GM18511 (cell line): Measurements from ENCODE around the gene LAMA5.

ENCODE experiments used
- ATAC-seq: cut with Tn5 transposase; IDR thresholded peaks from one replicate; pipeline ENCODE4 v1.9.1; 2021; ENCODE audit warnings: mild to moderate bottlenecking, moderate library complexity; ENCODE audit not compliant: unreplicated experiment

Gene LAMA5

DNA sequence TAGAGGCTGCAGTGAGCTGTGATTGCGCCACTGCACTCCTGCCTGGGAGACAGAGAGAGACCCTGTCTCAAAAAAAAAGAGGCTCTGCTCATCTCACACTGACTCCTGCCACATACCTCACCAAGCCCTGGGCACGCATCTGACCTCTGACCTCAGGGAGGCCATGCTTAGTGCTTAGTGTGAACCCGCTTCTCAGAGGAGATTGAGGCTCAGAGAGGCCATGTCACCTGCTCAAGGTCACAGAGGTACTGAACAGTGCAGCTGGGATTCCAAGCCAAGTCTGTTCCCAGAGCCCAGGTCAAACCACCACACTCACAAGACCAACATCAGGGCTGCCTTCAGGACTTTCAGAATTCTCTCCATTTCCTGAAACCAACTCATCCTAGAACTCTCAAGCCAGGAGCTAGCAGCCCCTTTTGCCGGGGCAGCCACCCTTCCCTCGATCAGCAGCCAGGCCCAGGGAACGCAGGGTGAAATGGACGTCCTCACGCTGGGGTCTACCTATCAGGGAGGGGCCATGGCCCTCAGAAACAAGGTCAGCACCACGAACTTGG lies 37.1 kb upstream of the LAMA5 start:
- no peak for ATAC-seq

DNA sequence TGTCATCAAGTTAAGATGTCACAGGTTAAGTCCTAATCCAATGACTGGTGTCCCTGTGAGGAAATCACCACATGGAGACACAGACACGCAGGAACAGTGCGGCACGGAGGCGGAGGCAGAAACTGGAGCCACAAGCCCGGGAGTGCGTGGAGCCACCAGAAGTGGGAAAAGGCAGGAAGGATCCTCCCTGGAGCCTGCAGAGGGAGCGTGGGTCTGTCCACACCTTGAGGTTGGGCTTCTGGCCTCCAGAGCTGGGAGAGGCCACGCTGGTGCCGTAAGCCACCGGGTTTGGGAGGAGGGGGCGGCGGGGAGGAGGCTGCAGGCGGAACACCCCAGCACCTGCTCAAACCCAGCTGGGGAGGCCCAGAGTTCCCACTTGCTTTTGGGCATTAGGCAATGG lies 36.2 kb upstream of the LAMA5 start:
- ATAC-seq: no peak

DNA sequence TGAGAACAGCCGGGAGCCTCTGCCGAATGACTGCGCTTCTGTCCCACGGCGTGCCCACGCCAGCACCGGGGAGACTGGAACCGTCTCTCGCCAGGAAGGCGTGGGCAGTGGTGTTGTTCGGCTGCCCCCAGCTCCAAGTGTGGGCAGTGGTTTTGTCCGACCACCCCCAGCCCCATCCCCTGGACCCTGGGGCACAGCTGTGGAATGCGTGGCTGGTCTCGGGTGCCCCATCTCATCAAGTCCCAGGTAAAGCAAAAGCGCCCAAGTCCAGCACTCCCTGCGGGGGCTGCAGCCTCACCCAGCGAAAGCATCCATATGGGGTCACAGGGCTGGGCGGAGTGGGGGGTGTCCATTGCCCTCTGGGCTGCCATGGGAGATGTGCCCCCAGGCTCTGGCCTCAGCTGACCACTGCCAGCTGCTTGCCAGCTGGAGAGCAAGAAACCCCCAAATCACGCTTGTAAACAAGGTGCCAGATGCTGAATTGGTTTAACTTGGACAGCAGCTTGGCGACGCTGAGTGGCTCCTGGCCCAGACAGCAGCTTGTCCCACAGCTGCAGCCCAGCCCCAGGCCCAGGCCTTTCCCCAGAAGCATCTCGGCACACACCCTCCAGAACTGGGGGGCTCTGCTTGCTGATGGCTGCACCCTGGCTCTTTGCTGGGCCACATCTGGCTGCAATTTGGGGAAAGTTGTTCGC lies 35.5 kb upstream of the LAMA5 start:
- ATAC-seq: no peak

DNA sequence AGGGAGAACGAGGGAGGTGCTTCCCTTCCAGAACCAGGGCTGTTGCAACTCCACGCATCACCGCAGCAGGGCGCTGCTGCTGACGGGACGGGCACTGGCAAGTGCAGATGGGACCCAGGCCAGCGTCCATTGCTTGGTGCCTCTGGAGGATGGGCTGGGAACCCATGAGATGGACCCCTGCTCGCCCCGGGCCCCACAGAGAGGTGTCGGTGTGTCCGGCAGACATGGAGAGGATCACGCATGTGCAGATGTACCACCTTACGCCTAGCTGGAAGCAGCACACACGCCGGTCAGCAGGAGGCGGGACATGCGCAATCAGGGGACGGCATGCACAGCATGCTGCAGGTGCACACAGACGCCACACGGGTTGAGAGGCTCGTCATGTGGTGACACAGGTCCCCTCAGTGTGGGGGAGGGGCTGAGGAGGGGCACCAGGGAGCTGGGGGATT lies 34.2 kb upstream of the LAMA5 start:
- no peak for ATAC-seq

DNA sequence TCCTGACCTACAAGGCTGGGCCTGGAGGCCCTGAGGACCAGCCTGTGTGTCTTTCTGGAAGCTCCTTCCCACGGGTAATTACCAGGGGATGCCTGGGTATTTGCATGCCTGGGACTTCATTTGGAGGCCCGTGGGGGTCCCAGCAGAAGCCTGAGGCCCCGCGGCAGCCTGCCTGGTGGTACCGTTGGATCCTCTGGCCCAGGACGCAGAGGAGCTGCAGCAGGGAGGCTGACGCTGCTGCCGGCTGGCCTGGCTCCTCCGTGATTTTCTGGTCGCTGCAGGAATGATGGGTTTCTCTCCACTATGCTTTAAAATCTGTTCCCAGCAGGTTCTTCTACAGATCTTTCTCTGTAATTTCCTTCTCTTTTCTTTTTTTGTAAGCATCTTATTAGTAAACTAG lies 33.4 kb upstream of the LAMA5 start:
- ATAC-seq: no peak

DNA sequence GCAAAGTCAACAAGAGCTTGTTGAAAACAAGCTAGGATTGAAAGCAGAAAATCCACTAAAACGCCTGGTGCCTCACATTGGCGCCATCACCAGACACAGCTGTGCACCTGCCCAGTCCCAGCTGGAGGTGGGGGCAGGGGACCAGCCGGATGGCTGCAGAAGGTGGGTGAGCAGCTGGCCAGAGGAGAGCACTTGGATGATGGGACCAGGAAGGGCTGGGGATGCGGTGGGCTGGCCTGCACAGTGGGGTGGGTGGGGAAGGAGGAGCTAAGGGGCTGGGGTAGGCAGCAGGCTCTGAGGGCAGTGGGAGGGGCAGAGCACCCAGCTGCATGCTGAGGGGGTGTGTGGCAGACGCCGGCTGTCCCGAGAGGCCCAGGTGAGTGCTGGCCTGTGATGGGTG lies 32.9 kb upstream of the LAMA5 start:
- ATAC-seq: no peak

DNA sequence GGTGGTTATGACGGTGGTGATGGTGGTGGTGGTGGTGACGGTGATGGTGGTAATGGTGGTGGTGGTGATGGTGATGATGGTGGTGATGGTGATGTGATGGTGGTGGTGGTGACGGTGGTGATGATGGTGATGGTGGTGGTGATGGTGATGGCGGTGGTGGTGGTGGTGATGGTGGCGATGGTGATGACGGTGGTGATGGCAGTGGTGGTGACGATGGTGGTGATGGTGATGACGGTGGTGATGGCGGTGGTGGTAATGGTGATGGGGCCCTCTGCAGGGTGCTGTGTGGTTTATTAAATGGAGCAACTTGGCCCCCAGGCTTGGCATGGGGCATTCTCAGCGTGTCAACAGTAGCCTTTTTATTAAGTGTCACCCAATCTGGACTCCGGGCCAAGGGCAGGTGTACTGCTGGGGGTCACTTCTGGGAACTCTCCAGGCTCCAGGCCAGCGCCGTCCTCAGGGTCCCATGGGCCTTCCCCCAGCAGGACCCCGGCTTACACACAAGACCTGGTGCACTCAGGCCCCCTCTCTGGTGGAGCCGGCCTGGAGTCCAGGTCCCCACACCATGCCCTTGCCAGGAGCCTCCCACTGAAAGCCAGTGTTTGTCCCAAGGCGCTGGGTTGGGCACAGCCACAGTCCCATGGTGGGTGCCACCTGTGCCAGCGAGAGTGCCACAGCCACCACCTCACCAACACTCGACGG lies 31.2 kb upstream of the LAMA5 start:
- ATAC-seq: no peak

DNA sequence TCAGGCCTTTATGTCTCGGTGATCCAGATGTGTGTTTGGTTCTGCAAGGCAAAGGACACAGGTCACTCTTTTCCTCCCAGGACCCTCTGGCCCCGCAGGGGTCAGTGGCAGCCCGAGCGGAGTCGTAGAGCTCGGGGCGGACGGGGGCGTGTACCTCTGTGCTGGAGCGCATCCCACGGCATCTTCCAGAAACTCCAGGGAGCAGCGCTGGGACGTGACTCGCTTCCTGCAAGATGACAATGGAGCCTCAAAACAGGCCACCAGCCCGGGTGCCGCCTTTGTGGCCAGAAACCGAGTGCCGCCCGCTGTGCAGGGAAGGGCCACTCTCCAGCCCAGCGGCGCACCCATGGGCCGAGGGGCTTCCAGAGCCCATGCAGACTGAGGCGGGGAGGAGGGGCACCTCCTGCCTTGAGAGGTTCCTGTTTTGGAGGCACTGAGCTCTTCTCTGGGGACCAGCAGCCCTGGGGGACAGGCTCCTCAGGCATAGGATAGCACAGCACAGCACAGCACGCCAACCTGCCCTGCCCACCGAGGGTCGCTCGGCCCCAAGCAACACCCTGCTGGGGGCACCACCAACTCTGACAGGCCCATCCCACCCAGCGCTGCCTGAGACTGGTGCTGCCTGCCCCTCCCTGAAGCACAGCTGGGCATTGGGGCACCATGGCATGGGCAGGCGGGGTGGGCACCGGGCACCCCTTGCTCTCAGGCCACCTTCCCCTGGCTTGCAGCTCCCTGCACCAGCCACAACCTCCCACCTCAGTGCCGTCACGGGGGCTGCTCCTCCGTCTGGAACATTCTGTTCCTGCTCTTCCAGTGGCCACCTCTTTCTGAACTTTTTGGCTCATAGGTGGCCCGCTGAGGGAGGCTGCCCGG lies 29.5 kb upstream of the LAMA5 start:
- no peak for ATAC-seq

DNA sequence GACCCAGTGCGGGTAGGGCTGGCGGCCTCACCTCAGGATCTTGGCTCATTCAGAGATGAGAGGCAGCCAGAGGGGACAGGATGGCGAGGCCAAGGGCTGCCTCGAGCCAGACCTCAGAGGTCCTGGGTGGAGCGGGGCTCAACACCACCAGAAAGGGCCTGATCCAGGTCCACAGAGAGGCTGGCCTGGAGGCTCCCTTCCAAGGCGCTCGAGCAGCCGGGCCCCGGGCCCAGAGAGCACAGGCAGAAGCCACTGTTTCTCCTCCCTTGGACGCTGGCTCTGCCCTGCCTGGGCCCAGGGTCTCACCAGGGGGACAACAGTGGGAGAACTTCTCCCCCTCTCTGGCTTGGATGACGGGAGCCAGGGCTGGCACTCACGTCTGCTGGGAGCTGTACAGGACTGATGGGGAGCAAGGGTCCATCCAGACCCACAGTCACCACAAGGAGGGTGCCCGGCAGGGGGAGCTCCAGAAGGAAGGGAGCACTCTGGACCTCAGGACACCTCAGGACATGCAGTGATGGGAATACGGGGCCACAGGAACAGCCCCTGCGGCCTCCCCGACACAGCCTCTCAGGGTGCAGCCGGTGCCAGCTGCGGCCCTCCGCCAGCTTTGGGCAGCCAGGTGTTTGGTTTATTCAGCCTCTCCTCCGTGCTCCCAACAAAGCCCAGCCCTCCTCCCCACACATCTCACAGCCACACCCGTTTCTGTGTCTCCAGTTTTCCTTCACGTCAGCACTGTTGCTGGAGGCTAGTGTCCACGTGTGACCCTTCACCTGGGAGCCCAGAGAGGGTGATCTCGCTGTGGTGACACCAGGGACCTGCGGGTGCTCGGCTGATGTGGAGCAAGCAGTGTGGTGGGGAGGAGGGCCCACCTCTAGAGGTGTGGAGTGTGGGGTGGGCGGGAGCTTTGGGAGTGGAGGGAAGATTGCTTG lies 28.5 kb upstream of the LAMA5 start:
- ATAC-seq: no peak

DNA sequence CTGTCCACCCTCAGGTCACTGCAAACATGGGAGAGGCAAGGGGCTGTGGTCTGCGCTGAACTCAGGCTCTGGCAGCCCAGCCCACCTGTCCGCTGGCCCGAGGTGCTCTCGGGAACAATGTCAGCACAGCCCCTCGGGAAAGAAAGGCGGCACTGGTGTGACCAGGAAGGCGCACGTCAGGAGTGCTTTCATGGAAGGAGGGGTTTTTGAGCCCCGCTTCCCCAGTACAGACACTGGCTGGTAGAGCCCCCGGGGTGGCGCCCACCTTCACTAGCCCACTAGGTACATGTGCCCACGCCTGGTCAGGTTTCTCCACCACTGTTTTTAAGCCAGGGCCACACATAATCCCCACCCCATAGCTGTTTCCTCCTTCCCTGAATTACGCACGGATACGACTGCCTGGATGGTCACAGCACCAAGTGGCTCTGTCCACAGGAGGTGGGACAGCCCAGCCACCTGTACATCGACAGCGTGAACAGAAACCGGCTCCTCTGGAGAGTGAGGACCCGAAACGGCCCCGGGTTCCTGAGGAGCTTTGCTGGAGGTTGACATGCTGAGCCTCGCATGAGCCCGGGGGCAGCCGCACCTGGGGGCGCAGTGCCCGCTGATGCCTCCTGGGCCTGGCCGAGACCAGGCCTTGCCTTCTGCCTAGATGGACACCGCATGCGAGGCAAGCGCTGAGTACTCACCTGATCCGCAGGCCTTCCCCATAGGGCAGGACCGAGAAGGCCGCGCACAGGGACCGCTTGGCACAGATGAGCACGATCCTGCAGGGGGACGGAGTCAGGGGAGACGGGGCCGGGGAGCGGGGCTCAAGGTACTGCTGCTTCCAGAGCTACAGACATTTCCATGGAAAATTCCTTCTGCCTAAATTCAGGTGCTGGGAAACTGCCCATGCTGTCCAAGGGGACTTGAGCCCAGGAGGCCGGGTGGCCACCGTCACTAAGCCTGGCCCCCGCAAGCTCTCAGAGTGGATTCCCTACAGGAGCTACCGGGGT lies 27.4 kb upstream of the LAMA5 start:
- ATAC-seq: no peak

DNA sequence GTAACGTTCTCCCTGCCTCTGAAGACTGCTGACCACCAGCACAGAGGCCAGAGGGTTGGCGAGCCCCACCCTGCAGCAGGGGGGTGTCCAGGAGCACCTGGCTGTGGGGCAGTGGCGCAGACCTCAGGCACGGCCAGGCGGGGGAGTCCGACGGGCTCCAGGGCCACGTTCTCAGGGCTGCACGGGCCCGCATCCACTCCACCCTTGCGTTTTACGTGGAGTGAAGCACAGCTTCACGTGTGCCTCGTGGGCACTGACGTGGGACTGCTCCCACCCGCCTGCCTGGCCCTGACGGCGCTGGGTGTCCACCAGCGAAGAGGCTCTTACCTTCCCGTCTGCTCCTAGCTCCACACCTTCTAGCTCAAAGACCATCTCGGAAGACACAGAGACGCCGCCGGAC lies 26.7 kb upstream of the LAMA5 start:
- ATAC-seq: no peak

DNA sequence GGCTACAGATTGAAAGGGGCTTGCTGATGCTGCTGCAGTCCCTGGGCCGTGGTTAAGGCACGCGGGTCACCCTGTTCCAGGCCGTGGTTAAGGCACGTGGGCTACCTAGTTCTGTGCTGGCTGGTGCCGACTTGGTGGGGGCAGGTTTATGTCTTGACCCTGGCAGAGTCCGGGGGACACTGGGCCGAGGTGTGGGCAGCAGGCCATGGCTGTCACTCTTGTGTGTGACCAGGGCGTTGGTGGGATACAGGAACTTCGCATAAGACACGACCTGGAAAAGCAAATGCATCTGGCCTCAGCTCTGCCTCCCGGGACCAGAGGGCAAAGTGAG lies 26.2 kb upstream of the LAMA5 start:
- ATAC-seq: no peak

DNA sequence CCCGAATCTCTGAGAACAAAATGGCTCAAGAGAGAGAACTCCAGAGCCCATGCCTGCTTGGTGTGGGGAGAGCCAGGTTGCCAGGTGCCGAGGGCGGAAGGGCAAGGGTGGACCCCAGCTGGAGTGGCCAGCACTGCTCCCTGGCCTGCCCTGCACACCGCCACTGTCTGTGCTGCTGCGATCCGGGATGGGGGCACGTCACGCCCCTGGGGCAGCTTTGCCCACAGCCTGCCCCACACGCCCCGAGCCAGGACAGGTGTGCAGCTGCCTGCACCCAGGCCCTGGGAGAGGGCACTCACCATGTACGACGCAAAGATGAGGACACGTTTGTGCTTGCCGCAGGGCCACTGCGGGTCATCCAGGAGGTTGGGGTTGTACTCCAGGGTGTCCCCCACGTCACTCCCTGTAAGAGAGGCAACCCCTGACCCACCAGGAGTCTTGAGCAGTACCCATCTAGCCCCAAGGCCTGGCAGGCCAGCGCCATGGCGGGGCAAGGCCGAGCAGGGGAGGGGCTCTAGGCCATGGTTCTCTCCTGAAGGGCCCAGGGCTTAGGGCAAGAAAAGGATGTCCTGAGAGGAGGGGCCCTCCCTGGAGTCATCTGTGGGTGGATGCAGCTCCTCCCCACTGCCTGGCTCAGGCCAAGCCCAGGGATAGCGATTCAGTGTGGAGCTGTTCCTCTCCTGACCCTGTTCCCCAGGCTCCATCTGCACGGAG lies 25.7 kb upstream of the LAMA5 start:
- ATAC-seq: no peak

DNA sequence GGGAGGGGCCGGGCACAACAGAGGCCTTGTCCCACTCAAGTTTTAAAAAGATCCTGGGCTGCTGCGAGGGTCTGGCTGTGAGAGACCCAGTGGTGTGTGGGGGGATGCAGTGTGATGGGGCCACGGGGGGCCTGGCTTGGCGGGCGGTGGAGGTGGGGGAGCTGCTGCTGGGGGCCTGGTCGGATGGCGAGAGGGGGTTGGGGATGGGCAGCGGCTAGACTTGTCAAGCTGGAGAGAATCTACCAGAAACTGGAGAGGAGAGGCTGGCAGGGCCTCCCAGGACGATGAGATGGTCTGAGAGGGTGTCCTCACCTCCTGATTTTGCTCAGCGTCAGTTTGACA lies 24.9 kb upstream of the LAMA5 start:
- ATAC-seq: no peak

DNA sequence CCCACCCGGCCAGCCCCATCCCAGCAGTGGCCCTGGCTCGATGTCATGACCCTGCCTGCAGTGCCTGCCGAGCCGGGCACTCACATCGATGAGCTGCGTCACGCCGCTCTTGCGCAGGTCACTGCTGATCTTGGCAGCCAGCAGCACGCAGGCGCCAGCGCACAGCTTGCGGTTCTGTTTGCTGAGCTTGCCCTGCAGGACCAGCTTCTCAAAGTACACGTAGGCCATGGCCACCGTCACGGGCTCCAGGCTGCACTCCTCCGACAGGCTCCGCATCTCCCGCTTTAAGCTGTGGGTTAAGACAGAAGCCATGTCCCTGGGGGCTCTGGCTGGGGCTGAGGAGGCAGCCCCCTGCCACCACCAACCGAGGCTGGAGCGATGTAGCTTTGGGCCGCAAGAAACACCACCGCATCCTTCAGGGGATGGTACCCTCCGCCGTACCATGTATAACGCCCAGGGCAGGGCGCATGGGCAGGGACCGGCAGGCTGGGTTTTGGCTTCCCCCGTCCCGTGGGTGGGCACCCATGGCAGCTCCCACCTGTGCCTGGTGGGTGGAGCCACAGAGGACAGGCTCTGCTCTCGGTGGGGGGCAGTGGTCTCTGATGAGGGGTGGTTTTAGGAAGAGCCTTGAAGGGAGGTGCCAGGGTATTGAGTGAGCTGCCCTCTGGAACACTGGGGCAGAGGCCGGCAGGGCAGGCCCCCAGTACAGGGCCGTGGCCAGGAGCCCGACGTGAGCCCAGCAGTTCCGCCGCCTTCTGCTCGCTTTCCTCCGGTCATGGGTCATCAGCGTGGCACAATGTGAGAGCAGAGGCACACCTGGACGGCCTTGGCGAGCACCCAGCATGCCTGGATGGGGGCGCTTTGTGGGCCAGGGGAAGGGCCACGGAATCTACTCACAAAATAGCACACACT lies 24.3 kb upstream of the LAMA5 start:
- ATAC-seq: no peak

DNA sequence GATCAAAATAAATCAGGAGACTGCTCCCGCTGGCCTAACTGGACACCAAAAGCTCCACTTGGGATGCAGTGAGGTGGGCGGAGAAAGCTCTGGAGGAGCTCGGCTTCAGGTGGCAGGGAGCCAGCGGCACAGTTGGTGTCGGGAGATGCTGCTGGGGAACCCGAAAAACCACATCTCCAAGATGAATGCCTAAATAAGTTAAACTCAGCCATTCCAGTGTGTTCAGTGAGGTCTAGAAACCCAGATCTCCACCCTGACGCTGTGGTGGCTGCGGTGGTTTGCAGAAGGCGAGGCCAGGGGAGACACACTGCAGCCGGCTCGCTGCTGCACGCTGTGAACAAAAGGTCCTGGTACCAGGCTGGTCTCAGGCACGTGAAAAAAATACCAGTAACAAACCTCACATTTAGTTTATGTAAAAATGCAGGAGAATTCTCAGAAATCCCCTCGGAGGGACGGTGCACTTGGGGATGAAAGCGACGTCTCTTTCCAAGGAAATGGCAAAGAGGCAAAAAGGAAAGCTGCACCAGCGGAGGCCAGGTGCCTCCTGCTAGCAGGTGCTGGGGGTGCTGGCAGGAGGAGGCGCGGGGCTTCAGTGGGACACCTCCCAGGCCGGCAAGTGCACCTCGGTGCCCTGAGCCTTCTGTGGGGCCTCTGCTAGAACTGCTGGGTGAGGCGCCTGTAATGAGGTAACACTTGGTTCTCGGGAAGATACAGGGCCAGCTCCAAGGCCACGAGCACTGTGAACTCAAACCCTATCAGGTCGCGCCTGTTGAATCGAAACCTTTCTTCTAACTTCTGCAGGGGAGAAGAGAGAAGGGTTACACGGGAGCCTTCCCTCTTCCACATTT lies 23.4 kb upstream of the LAMA5 start:
- no peak for ATAC-seq

DNA sequence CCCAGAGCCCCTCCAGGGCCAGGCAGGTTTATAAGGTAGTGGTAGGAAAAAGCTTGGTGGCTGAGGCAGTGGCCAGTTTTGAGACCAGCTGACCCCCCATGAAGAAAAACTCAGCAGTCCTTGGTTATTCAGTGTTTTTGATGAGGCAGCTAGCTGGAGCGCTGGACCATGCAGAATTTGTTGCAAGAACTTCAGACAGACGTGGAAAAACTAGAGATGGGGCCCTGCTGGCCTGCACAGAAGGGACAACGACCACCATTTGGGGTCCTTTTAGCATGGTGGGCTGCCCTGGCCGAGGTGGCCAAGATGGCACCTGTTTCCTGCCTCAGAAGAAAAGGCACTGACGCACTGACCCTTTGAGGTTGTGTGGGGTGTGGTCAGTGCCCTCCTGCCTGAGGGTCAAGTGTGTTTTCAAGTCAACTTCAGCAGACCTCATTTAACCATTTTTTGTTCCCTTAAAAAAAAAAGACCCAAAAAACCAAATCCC lies 22.5 kb upstream of the LAMA5 start:
- no peak for ATAC-seq
